DOHH2 (cell line): ENCODE measurements around the gene PAPSS2.

ENCODE experiments used
- CTCF ChIP-seq: fragments of 200-600 bp; sonication (generic); IDR thresholded peaks from one replicate; pipeline ENCODE4 v1.5.1; 2014; ENCODE audit warnings: antibody characterized with exemption, mild to moderate bottlenecking, low read depth, low read length; ENCODE audit not compliant: poor library complexity, severe bottlenecking
- EZH2phosphoT487 ChIP-seq: fragments of 200-600 bp; sonication (generic); IDR thresholded peaks from 2 replicates; pipeline ENCODE4 v1.6.1; 2017; ENCODE audit warnings: borderline replicate concordance, mild to moderate bottlenecking, antibody characterized with exemption, low read length, moderate library complexity, mixed read lengths

- TF ChIP-seq CTCF (no peak), EZH2phosphoT487 (no peak)
These were observed 56.1 kb downstream of the PAPSS2 start for GRCh38 chr10:87715552-87716347.
